Tibial nerve (tissue), 3 donors: ENCODE measurements around the gene LOX.

Experiments
- POLR2A ChIP-seq, 2 donors: fragments of 450-650 bp; IDR thresholded peaks; one replicate each; pipeline ENCODE4 v1.6.1; 2017; ENCODE audit warnings: antibody characterized with exemption in 2 of 2, mild to moderate bottlenecking in 2 of 2, moderate library complexity in 2 of 2
- TF ChIP-seq, protein P1 (sequence below), 5 experiments: fragments of 200-600 bp in 3 of 5; fragments of 450-650 bp in 2 of 5; sonication (generic) in 3 of 5; IDR thresholded peaks; one replicate each; pipeline ENCODE4 v1.5.1; 2016 to 2019; ENCODE audit warnings: antibody characterized with exemption in 5 of 5, mild to moderate bottlenecking in 3 of 5, moderate library complexity in 2 of 5

DNA sequence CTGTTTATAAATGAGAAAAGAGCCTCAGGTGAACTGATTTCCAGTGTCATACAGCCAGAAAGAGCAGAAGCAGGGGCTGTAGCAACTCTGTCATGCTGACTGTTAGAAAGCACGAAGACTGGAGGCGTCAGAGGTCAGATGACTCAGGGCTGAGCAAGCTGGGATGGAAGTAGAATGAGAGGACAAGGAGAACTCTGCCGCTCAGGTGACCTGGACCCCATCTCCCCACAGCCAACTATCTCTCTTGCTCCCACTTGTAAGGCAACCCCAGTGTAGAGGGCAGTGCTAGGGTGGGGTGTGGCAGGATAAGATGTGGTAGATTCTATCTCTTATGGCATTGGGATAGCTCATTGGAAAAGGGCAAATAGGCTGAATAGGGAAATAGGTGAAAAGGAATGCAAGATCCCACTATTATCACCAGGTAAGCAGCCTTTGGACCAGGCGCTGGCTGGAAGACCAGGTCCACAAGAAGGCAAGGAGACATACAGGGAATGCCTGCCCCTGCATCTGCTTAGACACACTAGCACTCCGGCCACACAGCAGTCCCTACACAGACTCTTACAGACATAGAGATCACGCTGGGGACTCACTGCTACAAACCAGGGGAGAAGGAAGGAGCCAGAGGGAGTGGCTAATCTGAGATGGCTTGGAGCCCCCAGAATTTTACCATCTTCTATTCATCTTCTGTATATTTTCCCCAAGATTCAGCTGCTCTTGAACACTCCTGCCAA lies 21.2 kb upstream of the LOX start:
- TF ChIP-seq, protein P1, sequence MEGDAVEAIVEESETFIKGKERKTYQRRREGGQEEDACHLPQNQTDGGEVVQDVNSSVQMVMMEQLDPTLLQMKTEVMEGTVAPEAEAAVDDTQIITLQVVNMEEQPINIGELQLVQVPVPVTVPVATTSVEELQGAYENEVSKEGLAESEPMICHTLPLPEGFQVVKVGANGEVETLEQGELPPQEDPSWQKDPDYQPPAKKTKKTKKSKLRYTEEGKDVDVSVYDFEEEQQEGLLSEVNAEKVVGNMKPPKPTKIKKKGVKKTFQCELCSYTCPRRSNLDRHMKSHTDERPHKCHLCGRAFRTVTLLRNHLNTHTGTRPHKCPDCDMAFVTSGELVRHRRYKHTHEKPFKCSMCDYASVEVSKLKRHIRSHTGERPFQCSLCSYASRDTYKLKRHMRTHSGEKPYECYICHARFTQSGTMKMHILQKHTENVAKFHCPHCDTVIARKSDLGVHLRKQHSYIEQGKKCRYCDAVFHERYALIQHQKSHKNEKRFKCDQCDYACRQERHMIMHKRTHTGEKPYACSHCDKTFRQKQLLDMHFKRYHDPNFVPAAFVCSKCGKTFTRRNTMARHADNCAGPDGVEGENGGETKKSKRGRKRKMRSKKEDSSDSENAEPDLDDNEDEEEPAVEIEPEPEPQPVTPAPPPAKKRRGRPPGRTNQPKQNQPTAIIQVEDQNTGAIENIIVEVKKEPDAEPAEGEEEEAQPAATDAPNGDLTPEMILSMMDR (IDR thresholded peaks at IDR 0.05): no peak
- no peak for TF ChIP-seq POLR2A (IDR thresholded peaks at IDR 0.05)
